Motor neuron (in vitro differentiated cells): ENCODE results near the gene GEMIN5. TPM values are rescaled to one million over a fixed set of nuclear protein-coding genes. Genes with fewer than 3 reads are reported as not detected.
A peak's percentile ranks its signal among the peaks of the same experiment; 100 is the strongest.

ENCODE experiments used
- ATAC-seq, 8 experiments: fragments of 200-7000 bp; cut with Tn5 transposase; replicated peaks in 6 of 8; 2 replicates each; pipeline ENCODE4 v1.8.0; 2021; ENCODE audit warnings: mild to moderate bottlenecking in 8 of 8, moderate library complexity in 8 of 8
- H3K27ac ChIP-seq, 2 donors: fragments of 250-450 bp; sonication (Bioruptor Pico); 2 replicates each; pipeline ENCODE4 v1.9.0; 2021; ENCODE audit warnings: antibody characterized with exemption in 2 of 2, mild to moderate bottlenecking in 2 of 2, moderate library complexity in 1 of 2
- H3K4me1 ChIP-seq, 2 donors: fragments of 250-450 bp; sonication (Bioruptor Pico); replicated peaks in 1 of 2; 2 replicates each; pipeline ENCODE4 v1.6.1; 2021; ENCODE audit warnings: antibody characterized with exemption in 2 of 2, mild to moderate bottlenecking in 2 of 2, moderate library complexity in 1 of 2
- H3K4me3 ChIP-seq, 5 donors: fragments of 250-450 bp; sonication (Bioruptor Pico); 2 replicates each; pipeline ENCODE4 v1.9.0; 2021; ENCODE audit warnings: antibody characterized with exemption in 5 of 5, mild to moderate bottlenecking in 5 of 5, moderate library complexity in 4 of 5
- WGBS, 10 experiments: fragments of 450-650 bp; shearing (Covaris generic); methylation state at CpG; one replicate each; pipeline ENCODE4 v1.0.0; 2022; 5-methylcytosine and 5-hydroxymethylcytosine counted together
- in situ Hi-C, 9 experiments: fragments of 400-800 bp; cut with MboI; loops; one replicate each; pipeline ENCODE4 v1.15.0; 2021; ENCODE audit warnings: low sequenced_read_pairs in 9 of 9, low pct_unique_long_range_greater_than_20kb in 2 of 9; ENCODE audit not compliant: unreplicated experiment in 9 of 9
- total RNA-seq, 8 experiments: library from RNA; unstranded; fragments of 300-600 nt; gene quantifications; 2 replicates each; pipeline versions ENCODE4 v1.2.3 to v1.2.4, GENCODE V29; 2022

GEMIN5 gene
- total RNA-seq, 8 experiments from 2014 or later, result 11.2 to 40.8 (median 16.5) TPM

- Histone ChIP-seq H3K4me1 (peaks cover 6 to 14% of the 10 kb centered on the region in 2 donors), H3K27ac (no peak overlapping the region), H3K4me3 (no peak overlapping the region)
- ATAC-seq, result no peak
- WGBS, 10 experiments, result 18 to 100% (median 79%) methylated on average over 1 to 6 of the region's 6 CpGs; no CpG with 5 or more reads in 1 of the 10 experiments
- in situ Hi-C loops, result no loop called here
Observed at GRCh38 chr5:154849264-154849785, 88.7 kb downstream of the GEMIN5 start.

- in situ Hi-C loops, result no loop called here
- no peak overlapping the region for H3K27ac ChIP-seq
- peaks cover 0 to 1% of the 10 kb centered on the region in 2 donors for H3K4me1 ChIP-seq
- ATAC-seq, result peak in 2 of 8 experiments; percentile 45 to 81
- 78 to 100% (median 90%) methylated on average over 2 to 5 of the region's 5 CpGs; no CpG with 5 or more reads in 1 of the 10 experiments for WGBS, 10 experiments
- no peak overlapping the region for H3K4me3 ChIP-seq
Observed at GRCh38 chr5:154844809-154845208, 93.2 kb downstream of the GEMIN5 start.

GRCh38 chr5:154842689-154843530, 95.1 kb downstream of the GEMIN5 start:
- WGBS, 10 experiments, result 53 to 100% (median 81%) methylated on average over 1 to 6 of the region's 6 CpGs; no CpG with 5 or more reads in 1 of the 10 experiments
- ATAC-seq, result no peak
- in situ Hi-C loops, result no loop called here

GRCh38 chr5:154841273-154841661, 96.7 kb downstream of the GEMIN5 start:
- H3K4me1 ChIP-seq, result no peaks in the 10 kb centered on the region
- in situ Hi-C loops, result no loop called here
- no peak overlapping the region for H3K4me3 ChIP-seq
- ATAC-seq, result no peak
- H3K27ac ChIP-seq, result no peak overlapping the region

More at GRCh38 chr5:154842689-154843530, 95.1 kb downstream of the GEMIN5 start:
- H3K4me1 ChIP-seq, result no peaks in the 10 kb centered on the region
- H3K4me3 ChIP-seq, result no peak overlapping the region
- H3K27ac ChIP-seq, result no peak overlapping the region

- ATAC-seq, result no peak
- Histone ChIP-seq H3K4me3 (no peak overlapping the region), H3K27ac (no peak overlapping the region), H3K4me1 (no peaks in the 10 kb centered on the region)
- in situ Hi-C loops, result no loop called here
- WGBS, 10 experiments, result 0 to 100% (median 86%) methylated on average over 1 to 4 of the region's 6 CpGs; no CpG with 5 or more reads in 3 of the 10 experiments
Observed at GRCh38 chr5:154840435-154841272, 97.4 kb downstream of the GEMIN5 start.

Other genes starting within 250 kb of the GEMIN5 start
- 100 to 1,000 TPM in 2 of 8 experiments, 10 to 100 TPM in 6; 59.1 to 209 (median 82.6) TPM for gene LARP1, start 182.8 kb downstream of the GEMIN5 start, total RNA-seq
- 10 to 100 TPM in 3 of 8 experiments, 1 to 10 TPM in 5; 2.8 to 38.2 (median 5.1) TPM for gene FAXDC2, start 87.6 kb downstream of the GEMIN5 start, total RNA-seq
- gene CNOT8, start 79.6 kb downstream of the GEMIN5 start, total RNA-seq, result 10 to 100 TPM; 39.3 to 60.2 (median 43.0) TPM
- 10 to 100 TPM; 31.6 to 65.5 (median 45.4) TPM for gene MRPL22, start 2.9 kb upstream of the GEMIN5 start, total RNA-seq
- gene KIF4B, start 75.5 kb upstream of the GEMIN5 start, total RNA-seq, result 1 to 10 TPM in 1 of 8 experiments, under 1 TPM in 6, not detected in 1; 0.15 to 1.1 (median 0.29) TPM